Ascending aorta (tissue), 2 donors: ENCODE results near the gene EGR4. TPM values are rescaled to one million over a fixed set of nuclear protein-coding genes. Genes with fewer than 3 reads are reported as not detected.

Experiments
- DNase-seq, 2 donors: peaks; one replicate each; pipeline ENCODE4 v3.0.0-alpha.2; 2019; ENCODE audit warnings: low spot score in 2 of 2
- H3K27ac ChIP-seq, 2 donors: fragments of 200-600 bp; sonication (generic); one replicate each; pipeline ENCODE4 v1.5.1; 2016 to 2017; ENCODE audit warnings: mild to moderate bottlenecking in 1 of 2
- H3K27me3 ChIP-seq: fragments of 200-600 bp; sonication (generic); one replicate; pipeline ENCODE4 v1.5.1; 2017
- H3K36me3 ChIP-seq, 2 donors: fragments of 200-600 bp; sonication (generic); one replicate each; pipeline ENCODE4 v1.5.1; 2016
- H3K4me1 ChIP-seq, 2 donors: fragments of 200-600 bp; sonication (generic); one replicate each; pipeline ENCODE4 v1.5.1; 2016 to 2017; ENCODE audit warnings: mild to moderate bottlenecking in 1 of 2
- H3K4me3 ChIP-seq, 2 donors: fragments of 200-600 bp; sonication (generic); one replicate each; pipeline ENCODE4 v1.5.1; 2016 to 2017; ENCODE audit warnings: mild to moderate bottlenecking in 1 of 2
- H3K9me3 ChIP-seq, 2 donors: fragments of 200-600 bp; sonication (generic); one replicate each; pipeline ENCODE4 v1.5.1; 2016
- CTCF ChIP-seq, 3 experiments: fragments of 200-600 bp in 2 of 3; fragments of 450-650 bp in 1 of 3; sonication (generic) in 2 of 3; IDR thresholded peaks; one replicate each; pipeline ENCODE4 v1.5.1; 2016 to 2019; ENCODE audit warnings: antibody characterized with exemption in 3 of 3, mild to moderate bottlenecking in 1 of 3, moderate library complexity in 1 of 3
- intact Hi-C: fragments of 100-400 bp; cut with DNase I; formaldehyde crosslinking; loops from one replicate; pipeline ENCODE4 v1.15.1; 2023
- total RNA-seq: library from RNA; depleted of rRNA; stranded (reverse); fragments of >200 nt; gene quantifications from one replicate; pipeline ENCODE4 v1.1.0, GENCODE V29; 2016

The EGR4 gene
- total RNA-seq, 1 donor from 2014 or later, result not detected

GRCh38 chr2:73333564-73333963 is 40.2 kb upstream of the EGR4 start:
- DNase-seq, result no peak
- no peak overlapping the region for H3K27ac ChIP-seq
- peaks cover 6 to 10% of the 10 kb centered on the region in 2 donors for H3K9me3 ChIP-seq
- intact Hi-C loops, result no loop called here
- no peaks in the 10 kb centered on the region for H3K27me3 ChIP-seq
- no peak for TF ChIP-seq CTCF (IDR thresholded peaks at IDR 0.05)
- H3K4me1 ChIP-seq, result no peaks in the 10 kb centered on the region
- H3K4me3 ChIP-seq, result no peak overlapping the region
- H3K36me3 ChIP-seq, result no peaks in the 10 kb centered on the region

- Histone ChIP-seq H3K4me1 (no peaks in the 10 kb centered on the region), H3K9me3 (no peaks in the 10 kb centered on the region), H3K27me3 (no peaks in the 10 kb centered on the region), H3K27ac (no peak overlapping the region), H3K36me3 (no peaks in the 10 kb centered on the region), H3K4me3 (no peak overlapping the region)
- intact Hi-C loops, result no loop called here
- TF ChIP-seq CTCF (IDR thresholded peaks at IDR 0.05), result no peak
- no peak for DNase-seq
Measured at GRCh38 chr2:73324126-73324725, 30.9 kb upstream of the EGR4 start.

- TF ChIP-seq CTCF (IDR thresholded peaks at IDR 0.05), result no peak
- Histone ChIP-seq H3K36me3 (no peaks in the 10 kb centered on the region), H3K4me3 (no peak overlapping the region), H3K27ac (no peak overlapping the region), H3K9me3 (no peaks in the 10 kb centered on the region), H3K27me3 (no peaks in the 10 kb centered on the region), H3K4me1 (no peaks in the 10 kb centered on the region)
- intact Hi-C loops, result no loop called here
- DNase-seq, result no peak
Measured at GRCh38 chr2:73323551-73323950, 30.2 kb upstream of the EGR4 start.

GRCh38 chr2:73314441-73314840 is 21.1 kb upstream of the EGR4 start:
- Histone ChIP-seq H3K27ac (no peak overlapping the region), H3K4me3 (no peak overlapping the region), H3K27me3 (no peaks in the 10 kb centered on the region), H3K4me1 (no peaks in the 10 kb centered on the region), H3K9me3 (no peaks in the 10 kb centered on the region), H3K36me3 (no peaks in the 10 kb centered on the region)
- DNase-seq, result no peak
- intact Hi-C loops, result no loop called here
- TF ChIP-seq CTCF (IDR thresholded peaks at IDR 0.05), result no peak

- Histone ChIP-seq H3K27me3 (no peaks in the 10 kb centered on the region), H3K36me3 (no peaks in the 10 kb centered on the region), H3K4me3 (no peak overlapping the region), H3K4me1 (no peaks in the 10 kb centered on the region), H3K27ac (no peak overlapping the region), H3K9me3 (no peaks in the 10 kb centered on the region)
- intact Hi-C loops, result no loop called here
- no peak for TF ChIP-seq CTCF (IDR thresholded peaks at IDR 0.05)
- no peak for DNase-seq
Measured at GRCh38 chr2:73307720-73308119, 14.4 kb upstream of the EGR4 start.

GRCh38 chr2:73301636-73302035 is 8.3 kb upstream of the EGR4 start:
- H3K4me3 ChIP-seq, result no peak overlapping the region
- intact Hi-C loops, result no loop called here

More at GRCh38 chr2:73301636-73302035, 8.3 kb upstream of the EGR4 start:
- no peaks in the 10 kb centered on the region for H3K27me3 ChIP-seq
- H3K27ac ChIP-seq, result no peak overlapping the region
- no peak for DNase-seq
- no peaks in the 10 kb centered on the region for H3K9me3 ChIP-seq
- no peaks in the 10 kb centered on the region for H3K36me3 ChIP-seq
- no peaks in the 10 kb centered on the region for H3K4me1 ChIP-seq
- TF ChIP-seq CTCF (IDR thresholded peaks at IDR 0.05), result no peak
